GM18517 (cell line): ENCODE results near the gene DCP2.

Source experiments
- ATAC-seq: cut with Tn5 transposase; IDR thresholded peaks from one replicate; pipeline ENCODE4 v1.9.1; 2021; ENCODE audit warnings: mild to moderate bottlenecking, moderate library complexity; ENCODE audit not compliant: unreplicated experiment

Gene DCP2

GRCh38 chr5:113017881-113018635, 41.5 kb downstream of the DCP2 start:
- no peak for ATAC-seq

- ATAC-seq = no peak
These were observed 44.1 kb downstream of the DCP2 start for GRCh38 chr5:113020461-113021273.

GRCh38 chr5:113022661-113023060, 46.1 kb downstream of the DCP2 start:
- peak; percentile 86 for ATAC-seq

- no peak for ATAC-seq
These were observed 47.6 kb downstream of the DCP2 start for GRCh38 chr5:113024076-113024697.

GRCh38 chr5:113025596-113025995, 49.0 kb downstream of the DCP2 start:
- no peak for ATAC-seq

GRCh38 chr5:113026211-113026610, 49.6 kb downstream of the DCP2 start:
- no peak for ATAC-seq

- no peak for ATAC-seq
These were observed 50.4 kb downstream of the DCP2 start for GRCh38 chr5:113027015-113027414.

- ATAC-seq = no peak
These were observed 50.8 kb downstream of the DCP2 start for GRCh38 chr5:113027431-113027830.

- ATAC-seq = no peak
These were observed 53.0 kb downstream of the DCP2 start for GRCh38 chr5:113029614-113030013.

- no peak for ATAC-seq
These were observed 54.5 kb downstream of the DCP2 start for GRCh38 chr5:113031104-113031503.

- no peak for ATAC-seq
These were observed 55.0 kb downstream of the DCP2 start for GRCh38 chr5:113031557-113031956.

GRCh38 chr5:113034182-113034773, 57.7 kb downstream of the DCP2 start:
- ATAC-seq = no peak

- ATAC-seq = no peak
These were observed 58.5 kb downstream of the DCP2 start for GRCh38 chr5:113035096-113035495.

GRCh38 chr5:113036321-113036720, 59.7 kb downstream of the DCP2 start:
- ATAC-seq = no peak

- ATAC-seq = no peak
These were observed 60.2 kb downstream of the DCP2 start for GRCh38 chr5:113036826-113037225.

GRCh38 chr5:113038136-113038535, 61.5 kb downstream of the DCP2 start:
- no peak for ATAC-seq

GRCh38 chr5:113038714-113039113, 62.1 kb downstream of the DCP2 start:
- no peak for ATAC-seq

GRCh38 chr5:113039229-113039933, 62.8 kb downstream of the DCP2 start:
- ATAC-seq = no peak

- no peak for ATAC-seq
These were observed 63.3 kb downstream of the DCP2 start for GRCh38 chr5:113039934-113040285.

- no peak for ATAC-seq
These were observed 64.2 kb downstream of the DCP2 start for GRCh38 chr5:113040672-113041260.
